Kidney (tissue), 14 donors: ENCODE results near the gene DHRS3. TPM values are rescaled to one million over a fixed set of nuclear protein-coding genes. Genes with fewer than 3 reads are reported as not detected.

Experiments
- DNase-seq, 5 donors: peaks; one replicate each; pipeline ENCODE4 v3.0.0-alpha.2; 2013 to 2020
- FAIRE-seq: peaks from 2 replicates; lab custom pipeline; 2012; peaks lifted over from hg19 to GRCh38; lab: Jason Lieb, UNC
- H3K27ac ChIP-seq, 2 donors: one replicate each; pipeline ENCODE4 v1.7.0; 2013; ENCODE audit warnings: low read depth in 2 of 2, low read length in 2 of 2, inconsistent platforms in 1 of 2
- H3K27me3 ChIP-seq: one replicate; pipeline ENCODE4 v1.7.1; 2013; ENCODE audit warnings: low read length, inconsistent platforms; ENCODE audit not compliant: control insufficient read depth, insufficient read depth
- H3K36me3 ChIP-seq, 3 donors: one replicate each; pipeline versions ENCODE4 v1.7.0 to v1.7.1; 2013; ENCODE audit warnings: low read length in 3 of 3, control low read depth in 1 of 3, inconsistent platforms in 1 of 3; ENCODE audit not compliant: insufficient read depth in 3 of 3, control insufficient read depth in 2 of 3
- H3K4me1 ChIP-seq, 3 donors: one replicate each; pipeline versions ENCODE4 v1.7.0 to v1.7.1; 2013; ENCODE audit warnings: low read length in 3 of 3, inconsistent platforms in 1 of 3, low read depth in 1 of 3; ENCODE audit not compliant: control insufficient read depth in 2 of 3, insufficient read depth in 2 of 3
- H3K4me3 ChIP-seq, 3 donors: one replicate each; pipeline versions ENCODE4 v1.7.0 to v1.8.1; 2013; ENCODE audit warnings: low read length in 3 of 3, control low read depth in 1 of 3, inconsistent platforms in 1 of 3
- H3K9ac ChIP-seq, 3 donors: one replicate each; pipeline versions ENCODE4 v1.7.0 to v1.7.1; 2013; ENCODE audit warnings: low read length in 3 of 3, control low read depth in 1 of 3, inconsistent platforms in 1 of 3
- H3K9me3 ChIP-seq, 3 donors: one replicate each; pipeline versions ENCODE4 v1.7.0 to v1.7.1; 2013; ENCODE audit warnings: low read length in 3 of 3, control low read depth in 1 of 3, inconsistent platforms in 1 of 3; ENCODE audit not compliant: control insufficient read depth in 2 of 3, insufficient read depth in 1 of 3
- CTCF ChIP-seq: IDR thresholded peaks from 3 replicates; pipeline ENCODE4 v1.5.1; 2012; ENCODE audit warnings: mild to moderate bottlenecking, moderate library complexity, borderline replicate concordance; ENCODE audit not compliant: insufficient read depth; ENCODE audit errors: extremely low read depth
- intact Hi-C: fragments of 100-400 bp; cut with DNase I; formaldehyde crosslinking; loops from one replicate; pipeline ENCODE4 v1.11.1; 2022
- polyA plus RNA-seq: library from polyadenylated mRNA; stranded (reverse); fragments of 350-450 nt; fragmentation: Illumina TruSeq; extraction: RNeasy Lipid Tissue Mini Kit (QIAGEN cat#74804); gene quantifications from one replicate; pipeline ENCODE4 v1.2.3, GENCODE V29; 2014; ENCODE audit warnings: low read depth, low replicate concordance; ENCODE audit not compliant: insufficient read depth
- total RNA-seq: library from RNA; stranded (reverse); fragmentation: NEBNext Ultra II Directional; extraction: Animal tissue kit (Norgen Biotek cat#: 25700); gene quantifications from one replicate; pipeline ENCODE4 v1.2.1, GENCODE V29; 2021
- donor health status: control.
- donor health status: control.
- donor health status: control.
- donor health status: control.
- donor health status: control.
- donor health status: DM: yes; HTN: yes; CAD: no.
- donor health status: Normal renal cell carcinoma (clear cell type).

Gene DHRS3
- total and polyA plus RNA-seq, 2 donors from 2014 or later, result 44.8 to 97.1 TPM

GRCh38 chr1:12544357-12544756 is 73.7 kb downstream of the DHRS3 start:
- Histone ChIP-seq H3K4me3 (no peak overlapping the region), H3K36me3 (no peaks in the 10 kb centered on the region), H3K9ac (no peak overlapping the region), H3K27me3 (no peaks in the 10 kb centered on the region), H3K9me3 (no peaks in the 10 kb centered on the region), H3K4me1 (peaks cover 4 to 14% (median 5%) of the 10 kb centered on the region in 3 donors), H3K27ac (no peak overlapping the region)
- FAIRE-seq, result no peak
- DNase-seq, result no peak
- no peak for TF ChIP-seq CTCF
- intact Hi-C loops, result no loop called here

GRCh38 chr1:12543740-12544154 is 74.3 kb downstream of the DHRS3 start:
- H3K4me1 ChIP-seq, result peaks cover 0 to 11% (median 5%) of the 10 kb centered on the region in 3 donors
- DNase-seq (no peak), FAIRE-seq (no peak)
- H3K9ac ChIP-seq, result no peak overlapping the region
- intact Hi-C loops, result no loop called here
- no peak overlapping the region for H3K27ac ChIP-seq
- no peaks in the 10 kb centered on the region for H3K9me3 ChIP-seq
- TF ChIP-seq CTCF, result no peak
- H3K36me3 ChIP-seq, result no peaks in the 10 kb centered on the region
- no peaks in the 10 kb centered on the region for H3K27me3 ChIP-seq
- H3K4me3 ChIP-seq, result no peak overlapping the region

- no peak for TF ChIP-seq CTCF
- intact Hi-C loops, result no loop called here
- no peaks in the 10 kb centered on the region for H3K27me3 ChIP-seq
- no peak overlapping the region for H3K9ac ChIP-seq
- no peak overlapping the region for H3K4me3 ChIP-seq
- H3K27ac ChIP-seq, result no peak overlapping the region
- peaks cover 0 to 11% (median 5%) of the 10 kb centered on the region in 3 donors for H3K4me1 ChIP-seq
- DNase-seq, result peak in 1 of 5 donors; percentile 29
- FAIRE-seq, result no peak
- no peaks in the 10 kb centered on the region for H3K36me3 ChIP-seq
- no peaks in the 10 kb centered on the region for H3K9me3 ChIP-seq
Measured at GRCh38 chr1:12542616-12543592, 75.1 kb downstream of the DHRS3 start.
